Uterus (tissue), 4 donors: Measurements from ENCODE around the gene LRRC28. TPM values are rescaled to one million over a fixed set of nuclear protein-coding genes. Genes with fewer than 3 reads are reported as not detected.

ENCODE experiments used
- DNase-seq, 2 donors: peaks; one replicate each; pipeline ENCODE4 v3.0.0-alpha.2; 2019 to 2020
- H3K27ac ChIP-seq, 2 donors: fragments of 200-600 bp; sonication (generic); 1 replicate in 1 of 2; 2 replicates in 1 of 2; pipeline ENCODE4 v1.5.1; 2016 to 2018
- H3K27me3 ChIP-seq, 2 donors: fragments of 200-600 bp; sonication (generic); one replicate each; pipeline ENCODE4 v1.5.1; 2018 to 2019; ENCODE audit warnings: control low read depth in 1 of 2
- H3K36me3 ChIP-seq, 2 donors: fragments of 200-600 bp; sonication (generic); one replicate each; pipeline ENCODE4 v1.5.1; 2019; ENCODE audit warnings: control low read depth in 1 of 2
- H3K4me1 ChIP-seq, 2 donors: fragments of 200-600 bp; sonication (generic); one replicate each; pipeline ENCODE4 v1.5.1; 2018 to 2019; ENCODE audit warnings: control low read depth in 1 of 2
- H3K4me3 ChIP-seq, 2 donors: fragments of 200-600 bp; sonication (generic); 1 replicate in 1 of 2; 2 replicates in 1 of 2; pipeline ENCODE4 v1.5.1; 2018 to 2019; ENCODE audit warnings: mild to moderate bottlenecking in 1 of 2
- H3K9me3 ChIP-seq, 2 donors: fragments of 200-600 bp; sonication (generic); one replicate each; pipeline ENCODE4 v1.5.1; 2019; ENCODE audit warnings: control low read depth in 1 of 2
- POLR2A ChIP-seq, 2 donors: fragments of 450-650 bp; IDR thresholded peaks; one replicate each; pipeline ENCODE4 v1.6.1; 2016; ENCODE audit warnings: antibody characterized with exemption in 2 of 2, mild to moderate bottlenecking in 1 of 2, moderate library complexity in 1 of 2
- intact Hi-C: fragments of 100-400 bp; cut with DNase I; formaldehyde crosslinking; loops from one replicate; pipeline ENCODE4 v1.15.1; 2023; ENCODE audit warnings: low total_unique reads
- total RNA-seq, 4 donors: library from RNA; depleted of rRNA in 3 of 4; stranded (reverse); fragments of >200 nt in 3 of 4; gene quantifications; one replicate each; pipeline versions ENCODE4 v1.1.0 to v1.2.4, GENCODE V29; 2014 to 2023
- TF ChIP-seq, protein P1 (sequence below), 4 experiments: fragments of 200-600 bp in 2 of 4; fragments of 450-650 bp in 2 of 4; sonication (generic) in 2 of 4; IDR thresholded peaks; one replicate each; pipeline ENCODE4 v1.5.1; 2016 to 2019; ENCODE audit warnings: antibody characterized with exemption in 4 of 4, mild to moderate bottlenecking in 2 of 4, moderate library complexity in 1 of 4
- donor health status: DM: yes; HTN: yes; CAD: no.

LRRC28 gene
- total RNA-seq, 4 donors from 2014 or later = 28.8 to 50.3 (median 35.5) TPM

DNA sequence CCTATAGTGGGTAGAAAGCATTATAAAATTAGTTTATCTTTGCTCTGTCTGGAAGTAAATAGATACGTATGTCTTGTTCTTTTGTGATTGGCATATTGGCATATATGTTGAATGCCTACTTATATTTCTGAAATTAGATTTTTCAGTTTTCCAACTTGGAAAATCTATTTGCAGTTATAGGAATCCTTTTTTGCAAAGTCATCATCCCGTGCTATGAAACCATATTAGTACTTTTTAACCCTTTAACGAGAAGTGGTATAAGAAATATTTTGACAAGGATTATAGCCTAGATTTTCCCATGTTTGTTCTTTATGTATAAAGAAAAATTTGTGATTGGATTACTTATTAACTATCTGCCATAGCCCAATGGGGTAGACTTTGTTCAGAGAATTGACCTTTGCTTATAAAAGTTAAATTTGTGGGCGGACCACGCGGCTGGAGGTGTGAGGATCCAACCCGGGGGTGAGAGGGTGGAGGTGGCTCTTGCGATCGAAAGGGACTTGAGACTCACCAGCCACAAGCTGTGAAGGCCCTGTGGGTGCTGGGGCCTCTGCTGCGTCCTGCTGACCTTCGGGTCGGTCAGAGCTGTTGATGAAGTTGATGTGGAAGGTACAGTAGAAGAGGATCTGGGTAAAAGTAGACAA, 5.9 kb downstream of the LRRC28 start:
- DNase-seq = no peak
- no peaks in the 10 kb centered on the region for H3K9me3 ChIP-seq
- H3K27ac ChIP-seq = no peak overlapping the region
- no peaks in the 10 kb centered on the region for H3K36me3 ChIP-seq
- no peak for TF ChIP-seq POLR2A (IDR thresholded peaks at IDR 0.05)
- TF ChIP-seq, protein P1, sequence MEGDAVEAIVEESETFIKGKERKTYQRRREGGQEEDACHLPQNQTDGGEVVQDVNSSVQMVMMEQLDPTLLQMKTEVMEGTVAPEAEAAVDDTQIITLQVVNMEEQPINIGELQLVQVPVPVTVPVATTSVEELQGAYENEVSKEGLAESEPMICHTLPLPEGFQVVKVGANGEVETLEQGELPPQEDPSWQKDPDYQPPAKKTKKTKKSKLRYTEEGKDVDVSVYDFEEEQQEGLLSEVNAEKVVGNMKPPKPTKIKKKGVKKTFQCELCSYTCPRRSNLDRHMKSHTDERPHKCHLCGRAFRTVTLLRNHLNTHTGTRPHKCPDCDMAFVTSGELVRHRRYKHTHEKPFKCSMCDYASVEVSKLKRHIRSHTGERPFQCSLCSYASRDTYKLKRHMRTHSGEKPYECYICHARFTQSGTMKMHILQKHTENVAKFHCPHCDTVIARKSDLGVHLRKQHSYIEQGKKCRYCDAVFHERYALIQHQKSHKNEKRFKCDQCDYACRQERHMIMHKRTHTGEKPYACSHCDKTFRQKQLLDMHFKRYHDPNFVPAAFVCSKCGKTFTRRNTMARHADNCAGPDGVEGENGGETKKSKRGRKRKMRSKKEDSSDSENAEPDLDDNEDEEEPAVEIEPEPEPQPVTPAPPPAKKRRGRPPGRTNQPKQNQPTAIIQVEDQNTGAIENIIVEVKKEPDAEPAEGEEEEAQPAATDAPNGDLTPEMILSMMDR (IDR thresholded peaks at IDR 0.05) = no peak
- H3K4me3 ChIP-seq = no peak overlapping the region
- intact Hi-C loops = no loop called here
- H3K27me3 ChIP-seq = no peaks in the 10 kb centered on the region
- H3K4me1 ChIP-seq = no peaks in the 10 kb centered on the region

DNA sequence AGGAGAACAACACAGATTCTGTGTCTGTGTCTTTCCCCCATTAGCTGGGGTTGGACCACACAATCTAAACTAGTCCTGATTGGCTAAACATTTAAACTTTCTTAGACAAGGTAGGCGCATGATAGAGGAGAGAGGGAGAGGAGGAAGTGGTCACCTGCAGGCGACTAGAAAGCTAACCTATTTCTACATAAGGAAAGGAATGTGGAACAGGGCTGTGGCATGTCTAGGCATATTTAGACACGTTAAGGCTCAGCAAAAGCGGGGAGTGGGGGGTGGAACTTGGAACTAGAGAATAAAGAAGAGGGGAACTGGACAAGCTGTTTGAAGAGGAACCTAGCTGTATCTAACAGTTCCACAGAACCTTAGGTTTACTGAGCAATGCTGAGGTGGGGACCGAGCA, 12.8 kb downstream of the LRRC28 start:
- H3K4me1 ChIP-seq = no peaks in the 10 kb centered on the region
- no peak for DNase-seq
- H3K27ac ChIP-seq = no peak overlapping the region
- no peaks in the 10 kb centered on the region for H3K36me3 ChIP-seq
- intact Hi-C loops = no loop called here
- no peak for TF ChIP-seq POLR2A (IDR thresholded peaks at IDR 0.05)
- TF ChIP-seq, protein P1 (IDR thresholded peaks at IDR 0.05) = no peak
- no peaks in the 10 kb centered on the region for H3K9me3 ChIP-seq
- no peaks in the 10 kb centered on the region for H3K27me3 ChIP-seq
- no peak overlapping the region for H3K4me3 ChIP-seq

DNA sequence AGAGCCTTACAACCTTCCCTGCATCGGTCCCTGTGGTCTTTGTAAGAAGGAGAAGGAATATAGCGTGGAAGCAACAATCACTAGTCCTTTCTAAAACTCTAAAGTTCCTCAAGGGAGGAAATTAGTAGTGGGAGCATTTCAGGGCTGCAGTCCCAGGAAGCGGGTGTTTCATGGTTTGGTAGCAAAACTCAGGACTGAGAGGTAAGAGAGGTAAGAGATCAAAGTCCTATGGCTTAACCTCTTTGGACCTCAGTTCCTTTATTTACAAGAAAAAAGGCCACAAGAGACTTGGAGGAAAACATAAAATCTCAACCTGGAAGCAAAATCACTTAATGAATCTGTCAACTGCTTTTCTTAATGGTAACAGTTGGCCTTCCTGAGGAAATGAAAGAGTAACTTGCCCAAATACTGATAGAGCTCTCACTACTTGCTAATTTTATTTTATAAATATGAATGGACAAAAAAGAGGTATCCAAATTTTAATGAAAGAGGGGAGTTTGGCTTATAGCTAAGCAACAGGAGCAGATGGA, 14.3 kb downstream of the LRRC28 start:
- Histone ChIP-seq H3K36me3 (no peaks in the 10 kb centered on the region), H3K27ac (no peak overlapping the region), H3K27me3 (no peaks in the 10 kb centered on the region), H3K4me1 (no peaks in the 10 kb centered on the region), H3K4me3 (no peak overlapping the region), H3K9me3 (no peaks in the 10 kb centered on the region)
- no peak for DNase-seq
- TF ChIP-seq POLR2A (IDR thresholded peaks at IDR 0.05) = no peak
- TF ChIP-seq, protein P1 (IDR thresholded peaks at IDR 0.05) = no peak
- intact Hi-C loops = no loop called here

- H3K4me3 ChIP-seq = no peak overlapping the region
- no peaks in the 10 kb centered on the region for H3K36me3 ChIP-seq
- DNase-seq = no peak
- intact Hi-C loops = no loop called here
- H3K27me3 ChIP-seq = no peaks in the 10 kb centered on the region
- H3K4me1 ChIP-seq = no peaks in the 10 kb centered on the region
- no peaks in the 10 kb centered on the region for H3K9me3 ChIP-seq
- TF ChIP-seq, protein P1 (IDR thresholded peaks at IDR 0.05) = no peak
- TF ChIP-seq POLR2A (IDR thresholded peaks at IDR 0.05) = no peak
- H3K27ac ChIP-seq = no peak overlapping the region
These were observed 16.7 kb downstream of the LRRC28 start for GRCh38 chr15:99267957-99268356.

- H3K27ac ChIP-seq = no peak overlapping the region
- intact Hi-C loops = no loop called here
- TF ChIP-seq POLR2A (IDR thresholded peaks at IDR 0.05) = no peak
- H3K4me1 ChIP-seq = no peaks in the 10 kb centered on the region
- H3K27me3 ChIP-seq = no peaks in the 10 kb centered on the region
- no peaks in the 10 kb centered on the region for H3K36me3 ChIP-seq
- no peaks in the 10 kb centered on the region for H3K9me3 ChIP-seq
- no peak overlapping the region for H3K4me3 ChIP-seq
- no peak for DNase-seq
These were observed 17.1 kb downstream of the LRRC28 start for GRCh38 chr15:99268431-99268830.
